Vagina (tissue), 2 donors: Measurements from ENCODE around the gene ZNF324B. TPM values are rescaled to one million over a fixed set of nuclear protein-coding genes. Genes with fewer than 3 reads are reported as not detected.

Experiments used
- DNase-seq, 2 donors: peaks; one replicate each; pipeline ENCODE4 v3.0.0-alpha.2; 2017; ENCODE audit errors: extremely low spot score in 2 of 2
- H3K27ac ChIP-seq: fragments of 200-600 bp; sonication (generic); one replicate; pipeline ENCODE4 v1.5.1; 2019
- H3K27me3 ChIP-seq: fragments of 200-600 bp; sonication (generic); one replicate; pipeline ENCODE4 v1.5.1; 2019
- H3K36me3 ChIP-seq, 2 donors: fragments of 200-600 bp; sonication (generic); one replicate each; pipeline ENCODE4 v1.5.1; 2017 to 2019
- H3K4me1 ChIP-seq: fragments of 200-600 bp; sonication (generic); one replicate; pipeline ENCODE4 v1.5.1; 2019
- H3K4me3 ChIP-seq, 2 donors: fragments of 200-600 bp; sonication (generic); 1 replicate in 1 of 2; 2 replicates in 1 of 2; pipeline ENCODE4 v1.5.1; 2016 to 2019
- H3K9me3 ChIP-seq: fragments of 200-600 bp; sonication (generic); one replicate; pipeline ENCODE4 v1.5.1; 2019
- POLR2A ChIP-seq, 2 donors: fragments of 450-650 bp; IDR thresholded peaks; one replicate each; pipeline ENCODE4 v1.6.1; 2017; ENCODE audit warnings: antibody characterized with exemption in 2 of 2, mild to moderate bottlenecking in 2 of 2, moderate library complexity in 2 of 2
- POLR2AphosphoS5 ChIP-seq, 2 donors: sonication (generic); formaldehyde crosslinking; IDR thresholded peaks; one replicate each; pipeline ENCODE4 v1.9.0; 2017; ENCODE audit warnings: antibody characterized with exemption in 2 of 2, mild to moderate bottlenecking in 2 of 2, low read depth in 1 of 2; ENCODE audit not compliant: insufficient read depth in 1 of 2
- intact Hi-C: fragments of 100-400 bp; cut with DNase I; formaldehyde crosslinking; loops from one replicate; pipeline ENCODE4 v1.15.1; 2023
- total RNA-seq: library from RNA; depleted of rRNA; stranded (reverse); fragments of >200 nt; gene quantifications from one replicate; pipeline ENCODE4 v1.2.3, GENCODE V29; 2016
- TF ChIP-seq, protein P1 (sequence below), 3 experiments: fragments of 450-650 bp in 2 of 3; fragments of 200-600 bp in 1 of 3; sonication (generic) in 1 of 3; IDR thresholded peaks; one replicate each; pipeline ENCODE4 v1.5.1; 2017 to 2019; ENCODE audit warnings: antibody characterized with exemption in 3 of 3, mild to moderate bottlenecking in 2 of 3, moderate library complexity in 2 of 3

The ZNF324B gene
- total RNA-seq, 1 donor from 2014 or later = 4.2 TPM

- Histone ChIP-seq H3K27me3 (no peaks in the 10 kb centered on the region), H3K4me1 (peaks cover 25% of the 10 kb centered on the region), H3K4me3 (peak within 1 kb of the TSS; percentile 63 to 84), H3K9me3 (no peaks in the 10 kb centered on the region), H3K27ac (peak within 1 kb of the TSS; percentile 82), H3K36me3 (no peaks in the 10 kb centered on the region)
- intact Hi-C loops = no loop called here
- TF ChIP-seq POLR2A (IDR thresholded peaks at IDR 0.05) (peak in 1 of 2 donors; percentile 78), POLR2AphosphoS5 (IDR thresholded peaks at IDR 0.05; ENCODE audit: insufficient read depth in 1 of 2, low read depth in 1 of 2) (peak; percentile 91 to 93)
- TF ChIP-seq, protein P1, sequence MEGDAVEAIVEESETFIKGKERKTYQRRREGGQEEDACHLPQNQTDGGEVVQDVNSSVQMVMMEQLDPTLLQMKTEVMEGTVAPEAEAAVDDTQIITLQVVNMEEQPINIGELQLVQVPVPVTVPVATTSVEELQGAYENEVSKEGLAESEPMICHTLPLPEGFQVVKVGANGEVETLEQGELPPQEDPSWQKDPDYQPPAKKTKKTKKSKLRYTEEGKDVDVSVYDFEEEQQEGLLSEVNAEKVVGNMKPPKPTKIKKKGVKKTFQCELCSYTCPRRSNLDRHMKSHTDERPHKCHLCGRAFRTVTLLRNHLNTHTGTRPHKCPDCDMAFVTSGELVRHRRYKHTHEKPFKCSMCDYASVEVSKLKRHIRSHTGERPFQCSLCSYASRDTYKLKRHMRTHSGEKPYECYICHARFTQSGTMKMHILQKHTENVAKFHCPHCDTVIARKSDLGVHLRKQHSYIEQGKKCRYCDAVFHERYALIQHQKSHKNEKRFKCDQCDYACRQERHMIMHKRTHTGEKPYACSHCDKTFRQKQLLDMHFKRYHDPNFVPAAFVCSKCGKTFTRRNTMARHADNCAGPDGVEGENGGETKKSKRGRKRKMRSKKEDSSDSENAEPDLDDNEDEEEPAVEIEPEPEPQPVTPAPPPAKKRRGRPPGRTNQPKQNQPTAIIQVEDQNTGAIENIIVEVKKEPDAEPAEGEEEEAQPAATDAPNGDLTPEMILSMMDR (IDR thresholded peaks at IDR 0.05) = no peak
- DNase-seq = no peak
Observed at GRCh38 chr19:58408152-58409009, 43.0 kb upstream of the ZNF324B start, which contains the start of gene ZNF584. TSS of gene ZNF584 (plus strand) at chr19:58408649. CDS start at chr19:58409148, 499 bp downstream.

DNA sequence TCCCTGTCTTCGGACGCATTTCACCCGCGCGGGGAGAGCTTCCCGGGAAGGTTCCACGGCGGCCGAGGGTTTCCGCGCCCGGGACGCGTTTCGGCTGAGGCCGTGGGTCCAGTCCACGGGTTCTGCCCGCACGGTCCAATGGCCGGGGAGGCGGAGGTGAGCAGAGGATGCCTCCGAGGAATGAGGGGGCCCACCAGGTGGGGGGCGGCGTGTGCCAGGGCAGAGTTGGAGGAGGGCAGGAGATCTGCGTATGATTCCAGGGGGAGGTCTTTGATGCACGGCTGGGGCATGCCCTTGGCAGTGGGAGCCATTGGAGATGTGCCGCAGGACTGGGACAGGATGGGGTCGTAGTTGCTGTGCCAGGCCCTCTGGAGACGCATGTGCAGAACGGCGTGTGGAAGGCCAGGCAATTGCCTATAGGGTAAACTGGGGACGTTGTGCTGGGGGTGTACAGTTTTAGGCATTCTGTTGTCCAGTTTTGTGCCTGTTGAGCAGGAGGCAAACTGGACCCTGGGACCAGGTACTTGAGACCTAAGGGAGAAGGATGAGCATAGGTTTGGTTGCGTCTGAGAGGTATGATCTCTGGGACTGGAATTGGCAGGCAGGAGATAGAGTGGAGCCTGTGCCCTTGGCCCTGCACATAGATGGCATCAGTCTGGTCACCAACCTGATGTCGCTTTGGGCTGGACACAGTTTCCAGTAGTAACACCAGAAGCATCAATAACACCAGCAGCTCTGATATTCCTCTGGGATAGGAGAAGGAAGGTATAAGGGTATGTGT is 42.2 kb upstream of the ZNF324B start:
- intact Hi-C loops = no loop called here
- Histone ChIP-seq H3K27me3 (no peaks in the 10 kb centered on the region), H3K9me3 (no peaks in the 10 kb centered on the region), H3K4me1 (peaks cover 25% of the 10 kb centered on the region), H3K27ac (peak overlapping the region; percentile 82), H3K36me3 (no peaks in the 10 kb centered on the region), H3K4me3 (peak overlapping the region; percentile 63 to 84)
- TF ChIP-seq, protein P1 (IDR thresholded peaks at IDR 0.05) = no peak
- TF ChIP-seq POLR2A (IDR thresholded peaks at IDR 0.05) (no peak), POLR2AphosphoS5 (IDR thresholded peaks at IDR 0.05; ENCODE audit: insufficient read depth in 1 of 2, low read depth in 1 of 2) (no peak)
- DNase-seq = no peak

GRCh38 chr19:58416604-58417003 is 34.8 kb upstream of the ZNF324B start:
- no peaks in the 10 kb centered on the region for H3K4me1 ChIP-seq
- no peak overlapping the region for H3K27ac ChIP-seq
- H3K27me3 ChIP-seq = no peaks in the 10 kb centered on the region
- no peak overlapping the region for H3K4me3 ChIP-seq
- H3K9me3 ChIP-seq = peaks cover 6% of the 10 kb centered on the region
- TF ChIP-seq, protein P1 (IDR thresholded peaks at IDR 0.05) = no peak
- TF ChIP-seq POLR2A (IDR thresholded peaks at IDR 0.05) (no peak), POLR2AphosphoS5 (IDR thresholded peaks at IDR 0.05; ENCODE audit: insufficient read depth in 1 of 2, low read depth in 1 of 2) (no peak)
- DNase-seq = no peak
- peaks cover 0 to 59% of the 10 kb centered on the region in 2 donors for H3K36me3 ChIP-seq
- intact Hi-C loops = no loop called here

- H3K4me3 ChIP-seq = no peak overlapping the region
- no peak for DNase-seq
- H3K36me3 ChIP-seq = peaks cover 0 to 64% of the 10 kb centered on the region in 2 donors
- no peaks in the 10 kb centered on the region for H3K27me3 ChIP-seq
- intact Hi-C loops = no loop called here
- TF ChIP-seq, protein P1 (IDR thresholded peaks at IDR 0.05) = no peak
- TF ChIP-seq POLR2A (IDR thresholded peaks at IDR 0.05) = no peak
- no peak for TF ChIP-seq POLR2AphosphoS5 (IDR thresholded peaks at IDR 0.05; ENCODE audit: insufficient read depth in 1 of 2, low read depth in 1 of 2)
- H3K9me3 ChIP-seq = peaks cover 6% of the 10 kb centered on the region
- no peaks in the 10 kb centered on the region for H3K4me1 ChIP-seq
- H3K27ac ChIP-seq = no peak overlapping the region
Observed at GRCh38 chr19:58417071-58417470, 34.4 kb upstream of the ZNF324B start.
